Motor neuron (in vitro differentiated cells): ENCODE measurements around the gene ZBTB11. TPM values are rescaled to one million over a fixed set of nuclear protein-coding genes. Genes with fewer than 3 reads are reported as not detected.
"Not testable (repeated sequence)": the region's sequence is repeated elsewhere in the genome, so short reads cannot be mapped to it uniquely, and the experiment has no call there.

Experiments
- ATAC-seq, 8 experiments: fragments of 200-7000 bp; cut with Tn5 transposase; replicated peaks in 6 of 8; 2 replicates each; pipeline ENCODE4 v1.8.0; 2021; ENCODE audit warnings: mild to moderate bottlenecking in 8 of 8, moderate library complexity in 8 of 8
- H3K27ac ChIP-seq, 2 donors: fragments of 250-450 bp; sonication (Bioruptor Pico); 2 replicates each; pipeline ENCODE4 v1.9.0; 2021; ENCODE audit warnings: antibody characterized with exemption in 2 of 2, mild to moderate bottlenecking in 2 of 2, moderate library complexity in 1 of 2
- H3K4me1 ChIP-seq, 2 donors: fragments of 250-450 bp; sonication (Bioruptor Pico); replicated peaks in 1 of 2; 2 replicates each; pipeline ENCODE4 v1.6.1; 2021; ENCODE audit warnings: antibody characterized with exemption in 2 of 2, mild to moderate bottlenecking in 2 of 2, moderate library complexity in 1 of 2
- H3K4me3 ChIP-seq, 5 donors: fragments of 250-450 bp; sonication (Bioruptor Pico); 2 replicates each; pipeline ENCODE4 v1.9.0; 2021; ENCODE audit warnings: antibody characterized with exemption in 5 of 5, mild to moderate bottlenecking in 5 of 5, moderate library complexity in 4 of 5
- WGBS, 10 experiments: fragments of 450-650 bp; shearing (Covaris generic); methylation state at CpG; one replicate each; pipeline ENCODE4 v1.0.0; 2022; 5-methylcytosine and 5-hydroxymethylcytosine counted together
- in situ Hi-C, 9 experiments: fragments of 400-800 bp; cut with MboI; loops; one replicate each; pipeline ENCODE4 v1.15.0; 2021; ENCODE audit warnings: low sequenced_read_pairs in 9 of 9, low pct_unique_long_range_greater_than_20kb in 2 of 9; ENCODE audit not compliant: unreplicated experiment in 9 of 9
- total RNA-seq, 8 experiments: library from RNA; unstranded; fragments of 300-600 nt; gene quantifications; 2 replicates each; pipeline versions ENCODE4 v1.2.3 to v1.2.4, GENCODE V29; 2022

Gene ZBTB11
- total RNA-seq, 8 experiments from 2014 or later: 15.4 to 95.9 (median 21.7) TPM

- Histone ChIP-seq H3K27ac (no peak overlapping the region), H3K4me3 (peak overlapping the region; percentile 52 to 75 (median 57)), H3K4me1 (peaks cover 22 to 23% of the 10 kb centered on the region in 2 donors)
- in situ Hi-C loops: no loop called here
- ATAC-seq: no peak
Observed at GRCh38 chr3:101685050-101685400, 8.1 kb upstream of the ZBTB11 start.

- WGBS, 10 experiments: 73 to 100% (median 95%) methylated on average over 1 to 4 of the region's 4 CpGs; no CpG with 5 or more reads in 1 of the 10 experiments
Observed at GRCh38 chr3:101680466-101680865, 3.5 kb upstream of the ZBTB11 start.

GRCh38 chr3:101678837-101679236 is 1.9 kb upstream of the ZBTB11 start:
- H3K27ac ChIP-seq, H3K4me3 ChIP-seq, in situ Hi-C loops, ATAC-seq: not testable (repeated sequence)
- peaks cover 17 to 20% of the 10 kb centered on the region in 2 donors for H3K4me1 ChIP-seq
- WGBS, 10 experiments: no CpG with 5 or more reads among the region's 2 CpGs

More at GRCh38 chr3:101680466-101680865, 3.5 kb upstream of the ZBTB11 start:
- Histone ChIP-seq H3K4me3 (no peak overlapping the region), H3K4me1 (peaks cover 27 to 28% of the 10 kb centered on the region in 2 donors), H3K27ac (no peak overlapping the region)
- in situ Hi-C loops: no loop called here
- no peak for ATAC-seq

GRCh38 chr3:101677436-101678286 is 729 bp upstream of the ZBTB11 start:
- H3K4me1 ChIP-seq: peaks cover 14 to 17% of the 10 kb centered on the region in 2 donors
- ATAC-seq: peak in 1 of 8 experiments; percentile 1
- in situ Hi-C loops: no loop called here
- peak overlapping the region; percentile 21 to 79 (median 78) for H3K4me3 ChIP-seq
- peak overlapping the region; percentile 64 to 92 for H3K27ac ChIP-seq
- WGBS, 10 experiments: 0 to 77% (median 38%) methylated on average over 2 to 20 of the region's 29 CpGs

GRCh38 chr3:101676216-101676764 is 642 bp downstream of the ZBTB11 start:
- WGBS, 10 experiments: 0% methylated on average over 1 of the region's 57 CpGs; no CpG with 5 or more reads in 9 of the 10 experiments
- Histone ChIP-seq H3K27ac (peak overlapping the region; percentile 88 to 92), H3K4me1 (peaks cover 14 to 17% of the 10 kb centered on the region in 2 donors), H3K4me3 (peak overlapping the region; percentile 78 to 79 (median 78))
- in situ Hi-C loops: no loop called here
- ATAC-seq: peak; percentile 66 to 90 (median 88)

- in situ Hi-C loops: no loop called here
- Histone ChIP-seq H3K4me1 (peaks cover 14 to 17% of the 10 kb centered on the region in 2 donors), H3K4me3 (peak overlapping the region; percentile 78 to 79 (median 78)), H3K27ac (peak overlapping the region; percentile 88 to 92)
- 0 to 31% (median 11%) methylated on average over 1 to 18 of the region's 27 CpGs for WGBS, 10 experiments
- no peak for ATAC-seq
Observed at GRCh38 chr3:101675709-101676215, 1.2 kb downstream of the ZBTB11 start.

- 20 to 97% (median 92%) methylated on average over 1 to 9 of the region's 9 CpGs for WGBS, 10 experiments
- H3K27ac ChIP-seq: no peak overlapping the region
- no peak for ATAC-seq
- no peak overlapping the region for H3K4me3 ChIP-seq
- in situ Hi-C loops: no loop called here
- H3K4me1 ChIP-seq: peaks cover 14 to 17% of the 10 kb centered on the region in 2 donors
Observed at GRCh38 chr3:101674518-101674917, 2.4 kb downstream of the ZBTB11 start.

- 60 to 98% (median 87%) methylated on average over 1 to 13 of the region's 13 CpGs; no CpG with 5 or more reads in 1 of the 10 experiments for WGBS, 10 experiments
- H3K4me3 ChIP-seq: no peak overlapping the region
- H3K27ac ChIP-seq: no peak overlapping the region
- no peak for ATAC-seq
- in situ Hi-C loops: no loop called here
- H3K4me1 ChIP-seq: peaks cover 14 to 17% of the 10 kb centered on the region in 2 donors
Observed at GRCh38 chr3:101673953-101674352, 3.0 kb downstream of the ZBTB11 start.

GRCh38 chr3:101671014-101671413 is 5.9 kb downstream of the ZBTB11 start:
- H3K4me1 ChIP-seq: peaks cover 4 to 6% of the 10 kb centered on the region in 2 donors
- no peak overlapping the region for H3K27ac ChIP-seq
- H3K4me3 ChIP-seq: no peak overlapping the region
- no peak for ATAC-seq
- WGBS, 10 experiments: 81 to 98% (median 96%) methylated on average over 2 to 5 of the region's 5 CpGs
- in situ Hi-C loops: no loop called here

- WGBS, 10 experiments: 83 to 100% (median 94%) methylated on average over 1 of the region's 1 CpG; no CpG with 5 or more reads in 4 of the 10 experiments
- Histone ChIP-seq H3K4me3 (no peak overlapping the region), H3K4me1 (no peaks in the 10 kb centered on the region), H3K27ac (no peak overlapping the region)
- ATAC-seq: no peak
- in situ Hi-C loops: no loop called here
Observed at GRCh38 chr3:101667844-101668243, 9.1 kb downstream of the ZBTB11 start.

GRCh38 chr3:101667331-101667730 is 9.6 kb downstream of the ZBTB11 start:
- H3K4me3 ChIP-seq: no peak overlapping the region
- 88 to 100% (median 95%) methylated on average over 2 to 6 of the region's 6 CpGs; no CpG with 5 or more reads in 3 of the 10 experiments for WGBS, 10 experiments
- no peaks in the 10 kb centered on the region for H3K4me1 ChIP-seq
- no peak overlapping the region for H3K27ac ChIP-seq
- peak in 2 of 8 experiments; percentile 18 to 73 for ATAC-seq
- in situ Hi-C loops: no loop called here

- Histone ChIP-seq H3K4me1 (no peaks in the 10 kb centered on the region), H3K4me3 (no peak overlapping the region), H3K27ac (no peak overlapping the region)
- in situ Hi-C loops: no loop called here
- no peak for ATAC-seq
Observed at GRCh38 chr3:101665851-101666250, 11.1 kb downstream of the ZBTB11 start.

- no peak for ATAC-seq
- H3K4me1 ChIP-seq: no peaks in the 10 kb centered on the region
- no peak overlapping the region for H3K4me3 ChIP-seq
- WGBS, 10 experiments: 90 to 100% (median 96%) methylated on average over 2 to 4 of the region's 4 CpGs
- in situ Hi-C loops: no loop called here
- H3K27ac ChIP-seq: no peak overlapping the region
Observed at GRCh38 chr3:101665357-101665756, 11.6 kb downstream of the ZBTB11 start.
